HepG2 (cell line): ENCODE results near the gene DNAJA2. TPM values are rescaled to one million over a fixed set of nuclear protein-coding genes. Genes with fewer than 3 reads are reported as not detected.

ENCODE experiments used
- BCL3 ChIP-seq: sonication (generic); formaldehyde crosslinking; IDR thresholded peaks from 2 replicates; pipeline ENCODE4 v1.5.1; 2020; ENCODE audit warnings: mild to moderate bottlenecking, missing genetic modification reagents, moderate library complexity
- CBFB ChIP-seq: sonication (generic); formaldehyde crosslinking; IDR thresholded peaks from 2 replicates; pipeline ENCODE4 v1.4.0; 2020; ENCODE audit warnings: missing genetic modification reagents
- CEBPG ChIP-seq: IDR thresholded peaks from 2 replicates; pipeline ENCODE4 v1.6.1; 2016
- CREB3 ChIP-seq: sonication (generic); formaldehyde crosslinking; IDR thresholded peaks from 2 replicates; pipeline ENCODE4 v1.5.0; 2020; ENCODE audit warnings: missing genetic modification reagents
- FLYWCH1 ChIP-seq: sonication (generic); formaldehyde crosslinking; IDR thresholded peaks from 2 replicates; pipeline ENCODE4 v1.8.1; 2023; ENCODE audit warnings: mild to moderate bottlenecking, missing genetic modification reagents
- GABPB1 ChIP-seq: IDR thresholded peaks from 2 replicates; pipeline ENCODE4 v1.6.1; 2016; ENCODE audit warnings: mild to moderate bottlenecking, missing genetic modification reagents, moderate library complexity, missing compliant biosample characterization
- GATA4 ChIP-seq: sonication (generic); IDR thresholded peaks from 2 replicates; pipeline ENCODE4 v1.6.1; 2016; ENCODE audit warnings: antibody characterized with exemption, low read depth, borderline replicate concordance
- HDAC1 ChIP-seq: sonication (generic); formaldehyde crosslinking; IDR thresholded peaks from 2 replicates; pipeline ENCODE4 v1.5.1; 2020; ENCODE audit warnings: mild to moderate bottlenecking, missing genetic modification reagents
- KAT8 ChIP-seq: IDR thresholded peaks from 2 replicates; pipeline ENCODE4 v1.6.1; 2016; ENCODE audit warnings: missing genetic modification reagents, missing compliant biosample characterization
- MXD4 ChIP-seq: IDR thresholded peaks from 2 replicates; pipeline ENCODE4 v1.6.1; 2016; ENCODE audit warnings: mild to moderate bottlenecking, missing biosample characterization, missing genetic modification reagents
- PAWR ChIP-seq: sonication (generic); formaldehyde crosslinking; IDR thresholded peaks from 2 replicates; pipeline ENCODE4 v1.4.0; 2020; ENCODE audit warnings: missing genetic modification reagents, mild to moderate bottlenecking, borderline replicate concordance
- PAX8 ChIP-seq: sonication (generic); formaldehyde crosslinking; IDR thresholded peaks from 2 replicates; pipeline ENCODE4 v1.8.0; 2022; ENCODE audit warnings: mild to moderate bottlenecking, missing genetic modification reagents, borderline replicate concordance
- POGZ ChIP-seq: sonication (generic); formaldehyde crosslinking; IDR thresholded peaks from 2 replicates; pipeline ENCODE4 v1.4.0; 2020; ENCODE audit warnings: mild to moderate bottlenecking, missing genetic modification reagents
- PPARG ChIP-seq: conservative IDR thresholded peaks from 2 replicates; pipeline ENCODE4 v1.6.1; 2016; ENCODE audit warnings: missing biosample characterization, missing genetic modification reagents
- RARA ChIP-seq: IDR thresholded peaks from 2 replicates; pipeline ENCODE4 v1.6.1; 2016; ENCODE audit warnings: missing genetic modification reagents, missing compliant biosample characterization
- RFX1 ChIP-seq: fragments of 450-650 bp; IDR thresholded peaks from 2 replicates; pipeline ENCODE4 v1.6.1; 2017
- SOX6 ChIP-seq, 2 experiments: fragments of 450-650 bp in 1 of 2; sonication (generic) in 1 of 2; formaldehyde crosslinking in 1 of 2; IDR thresholded peaks; 2 replicates each; pipeline versions ENCODE4 v1.4.0 to v1.6.1; 2017 to 2020; ENCODE audit warnings: antibody characterized with exemption in 1 of 2, mild to moderate bottlenecking in 1 of 2, missing genetic modification reagents in 1 of 2
- SP2 ChIP-seq: sonication (generic); formaldehyde crosslinking; IDR thresholded peaks from 2 replicates; pipeline ENCODE4 v1.5.1; 2020; ENCODE audit warnings: mild to moderate bottlenecking, missing genetic modification reagents
- TAF1 ChIP-seq: sonication (generic); formaldehyde crosslinking; IDR thresholded peaks from 2 replicates; pipeline ENCODE4 v1.4.0; 2020; ENCODE audit warnings: missing genetic modification reagents
- TAF15 ChIP-seq: fragments of 200-400 bp; formaldehyde crosslinking; IDR thresholded peaks from one replicate; pipeline ENCODE4 v1.6.1; 2018; ENCODE audit warnings: mild to moderate bottlenecking, low read depth, low read length; ENCODE audit not compliant: poor library complexity, severe bottlenecking
- TARDBP ChIP-seq: sonication (generic); formaldehyde crosslinking; IDR thresholded peaks from 2 replicates; pipeline ENCODE4 v1.8.0; 2022; ENCODE audit warnings: mild to moderate bottlenecking, missing genetic modification reagents
- TEAD3 ChIP-seq: optimal IDR thresholded peaks from 2 replicates; pipeline ENCODE3; 2016; ENCODE audit warnings: borderline replicate concordance
- TFDP1 ChIP-seq: IDR thresholded peaks from 2 replicates; pipeline ENCODE4 v1.6.1; 2016; ENCODE audit warnings: missing compliant biosample characterization, missing genetic modification reagents, borderline replicate concordance
- ZNF225 ChIP-seq: sonication (generic); formaldehyde crosslinking; IDR thresholded peaks from 2 replicates; pipeline ENCODE4 v1.4.0; 2020; ENCODE audit warnings: mild to moderate bottlenecking, missing genetic modification reagents
- ZNF24 ChIP-seq: fragments of 450-650 bp; IDR thresholded peaks from 2 replicates; pipeline ENCODE4 v1.6.1; 2017; ENCODE audit warnings: antibody characterized with exemption, mild to moderate bottlenecking
- ZNF3 ChIP-seq: IDR thresholded peaks from 2 replicates; pipeline ENCODE4 v1.7.0; 2017; ENCODE audit warnings: inconsistent platforms
- ZNF337 ChIP-seq: sonication (generic); formaldehyde crosslinking; IDR thresholded peaks from 2 replicates; pipeline ENCODE4 v1.5.1; 2020; ENCODE audit warnings: missing genetic modification reagents, low read depth, mild to moderate bottlenecking, borderline replicate concordance
- ZNF367 ChIP-seq: sonication (generic); formaldehyde crosslinking; IDR thresholded peaks from 2 replicates; pipeline ENCODE4 v1.4.0; 2020; ENCODE audit warnings: missing genetic modification reagents, borderline replicate concordance
- ZNF432 ChIP-seq: sonication (generic); formaldehyde crosslinking; IDR thresholded peaks from 2 replicates; pipeline ENCODE4 v1.5.0; 2020; ENCODE audit warnings: missing genetic modification reagents, mild to moderate bottlenecking, borderline replicate concordance
- ZNF788 ChIP-seq: sonication (generic); formaldehyde crosslinking; IDR thresholded peaks from 2 replicates; pipeline ENCODE4 v1.5.0; 2020; ENCODE audit warnings: mild to moderate bottlenecking, missing genetic modification reagents, borderline replicate concordance
- polyA plus RNA-seq, 8 experiments: library from polyadenylated mRNA; depleted of rRNA in 3 of 8; stranded (reverse) in 7 of 8; unstranded in 1 of 8; fragments of >200 nt; fragmentation: Illumina TruSeq in 4 of 8; extraction: Trizol in 4 of 8; gene quantifications; 2 replicates each; pipeline versions ENCODE4 v1.2.1 to v1.2.3, GENCODE V29; 2011 to 2016; ENCODE audit warnings: low read depth in 4 of 8, missing spikeins in 1 of 8, mixed read lengths in 1 of 8; ENCODE audit not compliant: insufficient read depth in 1 of 8
- total RNA-seq, 5 experiments: library from RNA; depleted of rRNA; stranded (reverse); fragments of >200 nt; fragmentation: Illumina TruSeq; extraction: Trizol; gene quantifications; 2 replicates each; pipeline ENCODE4 v1.2.3, GENCODE V29; 2016; ENCODE audit warnings: low read depth in 1 of 5

Gene DNAJA2
- total and polyA plus RNA-seq, 2 of the 13 experiments (the other 11 are each of a cell fraction or from before 2014, with no cell fraction given), result 25.4 to 176 TPM

GRCh38 chr16:46973207-46973995, at the start of gene DNAJA2 (continued):
- TF ChIP-seq BCL3 (CRISPR knock-in tag), result peak; percentile 90
- TF ChIP-seq HDAC1 (CRISPR knock-in tag), result peak; percentile 87
- TF ChIP-seq RFX1, result no peak
- TF ChIP-seq MXD4, result peak; percentile 41
- TF ChIP-seq SOX6 (IDR thresholded peaks at IDR 0.05), result no peak
- TF ChIP-seq SOX6 (CRISPR knock-in tag; IDR thresholded peaks at IDR 0.05), result peak; percentile 69
- no peak for TF ChIP-seq GATA4
- 0 out of 2 replicates have a peak, but pooled peaks have one; percentile 32 for TF ChIP-seq ZNF337 (CRISPR knock-in tag)
- TF ChIP-seq POGZ (CRISPR knock-in tag), result peak; percentile 68
- TF ChIP-seq TFDP1, result peak; percentile 89
- peak; percentile 72; the same call in 1 of the 2 replicates for TF ChIP-seq ZNF788 (CRISPR knock-in tag)
- TF ChIP-seq TEAD3 (CRISPR knock-in tag), result peak; percentile 54
- TF ChIP-seq PPARG (CRISPR knock-in tag), result peak; percentile 90
- peak; percentile 73 for TF ChIP-seq RARA (CRISPR knock-in tag)
- peak; percentile 94 for TF ChIP-seq KAT8 (CRISPR knock-in tag)
- peak; percentile 91 for TF ChIP-seq GABPB1 (CRISPR knock-in tag)
- peak; percentile 68 for TF ChIP-seq CBFB (CRISPR knock-in tag)
- peak; percentile 88 for TF ChIP-seq TAF1
- TF ChIP-seq SP2 (CRISPR knock-in tag), result peak; percentile 64
- peak; percentile 92; the same call in 1 of the 2 replicates for TF ChIP-seq ZNF367
- TF ChIP-seq FLYWCH1 (CRISPR knock-in tag), result no peak
- TF ChIP-seq PAWR (CRISPR knock-in tag), result no peak
- no peak; the same call in 1 of the 2 replicates for TF ChIP-seq ZNF432 (CRISPR knock-in tag)
- TF ChIP-seq ZNF24, result no peak
- peak; percentile 58 for TF ChIP-seq TAF15
- TF ChIP-seq ZNF225 (CRISPR knock-in tag), result peak; percentile 61; the same call in 1 of the 2 replicates
- TF ChIP-seq ZNF3 (CRISPR knock-in tag), result peak; percentile 57; the same call in 1 of the 2 replicates
- peak; percentile 23; the same call in 1 of the 2 replicates for TF ChIP-seq CEBPG (CRISPR knock-in tag)
- peak; percentile 68; the same call in 1 of the 2 replicates for TF ChIP-seq TARDBP (CRISPR knock-in tag)
- TF ChIP-seq PAX8 (CRISPR knock-in tag), result no peak; the same call in 1 of the 2 replicates
- TF ChIP-seq CREB3 (CRISPR knock-in tag), result peak; percentile 92
